ENCODE measurements around the gene LENG8.

DNA sequence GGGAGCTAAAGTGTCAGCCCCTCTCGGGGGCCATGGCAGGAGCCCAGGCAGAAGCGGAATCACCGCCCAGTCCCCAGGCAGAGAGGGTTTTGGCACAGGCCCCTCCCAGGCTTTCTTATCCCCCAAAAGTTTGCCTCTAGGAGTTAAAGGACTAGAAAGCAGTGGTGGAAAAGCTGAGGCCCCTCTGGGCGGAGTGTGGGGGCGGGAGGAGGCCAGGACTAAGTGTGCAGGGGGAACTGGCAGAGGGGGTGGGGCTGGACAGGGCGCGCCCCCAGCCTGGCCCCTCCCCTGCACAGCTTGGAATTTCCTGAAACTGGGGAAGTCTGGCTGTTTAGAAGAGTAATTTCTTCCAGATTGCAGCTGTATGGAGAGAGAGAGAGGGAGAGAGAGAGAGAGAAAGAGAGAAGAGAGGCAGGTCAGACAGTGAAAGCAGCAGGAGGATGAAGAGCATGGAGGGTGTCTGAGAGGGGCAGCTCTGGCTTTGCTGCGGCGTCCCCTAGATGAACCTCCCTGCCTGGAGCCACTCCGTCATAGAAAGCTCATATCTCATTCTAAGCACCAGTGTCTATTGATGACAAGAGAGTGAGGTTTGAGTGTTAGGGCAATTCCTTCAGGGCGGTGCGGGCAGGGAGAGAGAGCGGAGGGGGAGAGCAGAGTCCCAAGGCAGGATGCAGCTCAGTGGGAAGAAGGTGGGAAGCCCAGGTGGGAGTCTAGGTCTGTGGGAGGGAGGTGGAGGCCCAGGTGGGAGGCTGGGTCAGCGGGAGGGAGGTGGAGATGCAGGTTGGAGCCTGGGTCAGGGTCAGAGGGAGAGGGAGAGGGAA lies 24.3 kb downstream of the LENG8 start, which contains the start of gene CDC42EP5:
- TF ChIP-seq CREB1 (CRISPR knock-in tag; IDR thresholded peaks at IDR 0.05; ENCODE audit: low read depth), result no peak
- TF ChIP-seq, protein P1, sequence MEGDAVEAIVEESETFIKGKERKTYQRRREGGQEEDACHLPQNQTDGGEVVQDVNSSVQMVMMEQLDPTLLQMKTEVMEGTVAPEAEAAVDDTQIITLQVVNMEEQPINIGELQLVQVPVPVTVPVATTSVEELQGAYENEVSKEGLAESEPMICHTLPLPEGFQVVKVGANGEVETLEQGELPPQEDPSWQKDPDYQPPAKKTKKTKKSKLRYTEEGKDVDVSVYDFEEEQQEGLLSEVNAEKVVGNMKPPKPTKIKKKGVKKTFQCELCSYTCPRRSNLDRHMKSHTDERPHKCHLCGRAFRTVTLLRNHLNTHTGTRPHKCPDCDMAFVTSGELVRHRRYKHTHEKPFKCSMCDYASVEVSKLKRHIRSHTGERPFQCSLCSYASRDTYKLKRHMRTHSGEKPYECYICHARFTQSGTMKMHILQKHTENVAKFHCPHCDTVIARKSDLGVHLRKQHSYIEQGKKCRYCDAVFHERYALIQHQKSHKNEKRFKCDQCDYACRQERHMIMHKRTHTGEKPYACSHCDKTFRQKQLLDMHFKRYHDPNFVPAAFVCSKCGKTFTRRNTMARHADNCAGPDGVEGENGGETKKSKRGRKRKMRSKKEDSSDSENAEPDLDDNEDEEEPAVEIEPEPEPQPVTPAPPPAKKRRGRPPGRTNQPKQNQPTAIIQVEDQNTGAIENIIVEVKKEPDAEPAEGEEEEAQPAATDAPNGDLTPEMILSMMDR (conservative IDR thresholded peaks at IDR 0.05; ENCODE audit: low read depth in 2 of 2), result no peak
- no peak for TF ChIP-seq STAT1 (IDR thresholded peaks at IDR 0.05; ENCODE audit: unreplicated experiment)
- TF ChIP-seq POLR2AphosphoS5 (IDR thresholded peaks at IDR 0.05; ENCODE audit: low read depth), result no peak
- TF ChIP-seq, protein P2, sequence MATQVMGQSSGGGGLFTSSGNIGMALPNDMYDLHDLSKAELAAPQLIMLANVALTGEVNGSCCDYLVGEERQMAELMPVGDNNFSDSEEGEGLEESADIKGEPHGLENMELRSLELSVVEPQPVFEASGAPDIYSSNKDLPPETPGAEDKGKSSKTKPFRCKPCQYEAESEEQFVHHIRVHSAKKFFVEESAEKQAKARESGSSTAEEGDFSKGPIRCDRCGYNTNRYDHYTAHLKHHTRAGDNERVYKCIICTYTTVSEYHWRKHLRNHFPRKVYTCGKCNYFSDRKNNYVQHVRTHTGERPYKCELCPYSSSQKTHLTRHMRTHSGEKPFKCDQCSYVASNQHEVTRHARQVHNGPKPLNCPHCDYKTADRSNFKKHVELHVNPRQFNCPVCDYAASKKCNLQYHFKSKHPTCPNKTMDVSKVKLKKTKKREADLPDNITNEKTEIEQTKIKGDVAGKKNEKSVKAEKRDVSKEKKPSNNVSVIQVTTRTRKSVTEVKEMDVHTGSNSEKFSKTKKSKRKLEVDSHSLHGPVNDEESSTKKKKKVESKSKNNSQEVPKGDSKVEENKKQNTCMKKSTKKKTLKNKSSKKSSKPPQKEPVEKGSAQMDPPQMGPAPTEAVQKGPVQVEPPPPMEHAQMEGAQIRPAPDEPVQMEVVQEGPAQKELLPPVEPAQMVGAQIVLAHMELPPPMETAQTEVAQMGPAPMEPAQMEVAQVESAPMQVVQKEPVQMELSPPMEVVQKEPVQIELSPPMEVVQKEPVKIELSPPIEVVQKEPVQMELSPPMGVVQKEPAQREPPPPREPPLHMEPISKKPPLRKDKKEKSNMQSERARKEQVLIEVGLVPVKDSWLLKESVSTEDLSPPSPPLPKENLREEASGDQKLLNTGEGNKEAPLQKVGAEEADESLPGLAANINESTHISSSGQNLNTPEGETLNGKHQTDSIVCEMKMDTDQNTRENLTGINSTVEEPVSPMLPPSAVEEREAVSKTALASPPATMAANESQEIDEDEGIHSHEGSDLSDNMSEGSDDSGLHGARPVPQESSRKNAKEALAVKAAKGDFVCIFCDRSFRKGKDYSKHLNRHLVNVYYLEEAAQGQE (IDR thresholded peaks at IDR 0.05; ENCODE audit: unreplicated experiment), result no peak
- TF ChIP-seq EZH2 (IDR thresholded peaks at IDR 0.05; ENCODE audit: low read depth, unreplicated experiment), result no peak
- TF ChIP-seq JUNB (IDR thresholded peaks at IDR 0.05; ENCODE audit: unreplicated experiment), result no peak
- TF ChIP-seq EZH2phosphoT487 (IDR thresholded peaks at IDR 0.05; ENCODE audit: unreplicated experiment), result no peak
- TF ChIP-seq, protein P3, sequence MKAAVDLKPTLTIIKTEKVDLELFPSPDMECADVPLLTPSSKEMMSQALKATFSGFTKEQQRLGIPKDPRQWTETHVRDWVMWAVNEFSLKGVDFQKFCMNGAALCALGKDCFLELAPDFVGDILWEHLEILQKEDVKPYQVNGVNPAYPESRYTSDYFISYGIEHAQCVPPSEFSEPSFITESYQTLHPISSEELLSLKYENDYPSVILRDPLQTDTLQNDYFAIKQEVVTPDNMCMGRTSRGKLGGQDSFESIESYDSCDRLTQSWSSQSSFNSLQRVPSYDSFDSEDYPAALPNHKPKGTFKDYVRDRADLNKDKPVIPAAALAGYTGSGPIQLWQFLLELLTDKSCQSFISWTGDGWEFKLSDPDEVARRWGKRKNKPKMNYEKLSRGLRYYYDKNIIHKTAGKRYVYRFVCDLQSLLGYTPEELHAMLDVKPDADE (IDR thresholded peaks at IDR 0.05), result no peak
- TF ChIP-seq, protein P4, sequence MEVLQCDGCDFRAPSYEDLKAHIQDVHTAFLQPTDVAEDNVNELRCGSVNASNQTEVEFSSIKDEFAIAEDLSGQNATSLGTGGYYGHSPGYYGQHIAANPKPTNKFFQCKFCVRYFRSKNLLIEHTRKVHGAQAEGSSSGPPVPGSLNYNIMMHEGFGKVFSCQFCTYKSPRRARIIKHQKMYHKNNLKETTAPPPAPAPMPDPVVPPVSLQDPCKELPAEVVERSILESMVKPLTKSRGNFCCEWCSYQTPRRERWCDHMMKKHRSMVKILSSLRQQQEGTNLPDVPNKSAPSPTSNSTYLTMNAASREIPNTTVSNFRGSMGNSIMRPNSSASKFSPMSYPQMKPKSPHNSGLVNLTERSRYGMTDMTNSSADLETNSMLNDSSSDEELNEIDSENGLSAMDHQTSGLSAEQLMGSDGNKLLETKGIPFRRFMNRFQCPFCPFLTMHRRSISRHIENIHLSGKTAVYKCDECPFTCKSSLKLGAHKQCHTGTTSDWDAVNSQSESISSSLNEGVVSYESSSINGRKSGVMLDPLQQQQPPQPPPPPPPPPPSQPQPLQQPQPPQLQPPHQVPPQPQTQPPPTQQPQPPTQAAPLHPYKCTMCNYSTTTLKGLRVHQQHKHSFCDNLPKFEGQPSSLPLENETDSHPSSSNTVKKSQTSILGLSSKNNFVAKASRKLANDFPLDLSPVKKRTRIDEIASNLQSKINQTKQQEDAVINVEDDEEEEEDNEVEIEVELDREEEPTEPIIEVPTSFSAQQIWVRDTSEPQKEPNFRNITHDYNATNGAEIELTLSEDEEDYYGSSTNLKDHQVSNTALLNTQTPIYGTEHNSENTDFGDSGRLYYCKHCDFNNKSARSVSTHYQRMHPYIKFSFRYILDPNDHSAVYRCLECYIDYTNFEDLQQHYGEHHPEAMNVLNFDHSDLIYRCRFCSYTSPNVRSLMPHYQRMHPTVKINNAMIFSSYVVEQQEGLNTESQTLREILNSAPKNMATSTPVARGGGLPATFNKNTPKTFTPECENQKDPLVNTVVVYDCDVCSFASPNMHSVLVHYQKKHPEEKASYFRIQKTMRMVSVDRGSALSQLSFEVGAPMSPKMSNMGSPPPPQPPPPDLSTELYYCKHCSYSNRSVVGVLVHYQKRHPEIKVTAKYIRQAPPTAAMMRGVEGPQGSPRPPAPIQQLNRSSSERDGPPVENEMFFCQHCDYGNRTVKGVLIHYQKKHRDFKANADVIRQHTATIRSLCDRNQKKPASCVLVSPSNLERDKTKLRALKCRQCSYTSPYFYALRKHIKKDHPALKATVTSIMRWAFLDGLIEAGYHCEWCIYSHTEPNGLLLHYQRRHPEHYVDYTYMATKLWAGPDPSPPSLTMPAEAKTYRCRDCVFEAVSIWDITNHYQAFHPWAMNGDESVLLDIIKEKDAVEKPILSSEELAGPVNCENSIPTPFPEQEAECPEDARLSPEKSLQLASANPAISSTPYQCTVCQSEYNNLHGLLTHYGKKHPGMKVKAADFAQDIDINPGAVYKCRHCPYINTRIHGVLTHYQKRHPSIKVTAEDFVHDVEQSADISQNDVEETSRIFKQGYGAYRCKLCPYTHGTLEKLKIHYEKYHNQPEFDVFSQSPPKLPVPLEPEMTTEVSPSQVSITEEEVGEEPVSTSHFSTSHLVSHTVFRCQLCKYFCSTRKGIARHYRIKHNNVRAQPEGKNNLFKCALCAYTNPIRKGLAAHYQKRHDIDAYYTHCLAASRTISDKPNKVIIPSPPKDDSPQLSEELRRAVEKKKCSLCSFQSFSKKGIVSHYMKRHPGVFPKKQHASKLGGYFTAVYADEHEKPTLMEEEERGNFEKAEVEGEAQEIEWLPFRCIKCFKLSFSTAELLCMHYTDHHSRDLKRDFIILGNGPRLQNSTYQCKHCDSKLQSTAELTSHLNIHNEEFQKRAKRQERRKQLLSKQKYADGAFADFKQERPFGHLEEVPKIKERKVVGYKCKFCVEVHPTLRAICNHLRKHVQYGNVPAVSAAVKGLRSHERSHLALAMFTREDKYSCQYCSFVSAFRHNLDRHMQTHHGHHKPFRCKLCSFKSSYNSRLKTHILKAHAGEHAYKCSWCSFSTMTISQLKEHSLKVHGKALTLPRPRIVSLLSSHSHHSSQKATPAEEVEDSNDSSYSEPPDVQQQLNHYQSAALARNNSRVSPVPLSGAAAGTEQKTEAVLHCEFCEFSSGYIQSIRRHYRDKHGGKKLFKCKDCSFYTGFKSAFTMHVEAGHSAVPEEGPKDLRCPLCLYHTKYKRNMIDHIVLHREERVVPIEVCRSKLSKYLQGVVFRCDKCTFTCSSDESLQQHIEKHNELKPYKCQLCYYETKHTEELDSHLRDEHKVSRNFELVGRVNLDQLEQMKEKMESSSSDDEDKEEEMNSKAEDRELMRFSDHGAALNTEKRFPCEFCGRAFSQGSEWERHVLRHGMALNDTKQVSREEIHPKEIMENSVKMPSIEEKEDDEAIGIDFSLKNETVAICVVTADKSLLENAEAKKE (CRISPR knock-in tag; IDR thresholded peaks at IDR 0.05), result no peak
- TF ChIP-seq ZNF331 (CRISPR knock-in tag; IDR thresholded peaks at IDR 0.05; ENCODE audit: low read depth), result no peak
- TF ChIP-seq ZNF114 (CRISPR knock-in tag; IDR thresholded peaks at IDR 0.05), result no peak

Data from GM23338 (cell line).